Measurements from ENCODE around the gene STYX. TPM values are rescaled to one million over a fixed set of nuclear protein-coding genes. Genes with fewer than 3 reads are reported as not detected.

The STYX gene
- total and polyA plus RNA-seq, 10 of the 15 experiments (the other 5 are each of a cell fraction or from before 2014, with no cell fraction given), result 5.0 to 15.3 (median 9.5) TPM

GRCh38 chr14:52706724-52707706 lies 23.0 kb upstream of the STYX start, which contains the start of gene PSMC6 (continued):
- TF ChIP-seq ZNF384 (IDR thresholded peaks at IDR 0.05; ENCODE audit: borderline replicate concordance, low read depth, low read length), result no peak
- 0 out of 4 replicates have a peak, but pooled peaks of 1 of the 2 experiments have one; percentile 57 for TF ChIP-seq SRF (IDR thresholded peaks at IDR 0.05; ENCODE audit: low read depth in 2 of 2, low read length in 2 of 2)
- TF ChIP-seq KLF5 (IDR thresholded peaks at IDR 0.05; ENCODE audit: partially characterized antibody), result no peak
- peak; percentile 78 for TF ChIP-seq GABPA (IDR thresholded peaks at IDR 0.05; ENCODE audit: low read depth)
- TF ChIP-seq NBN (IDR thresholded peaks at IDR 0.05), result peak; percentile 51; the same call in 1 of the 2 replicates
- no peak for TF ChIP-seq RBBP5 (conservative IDR thresholded peaks at IDR 0.05)
- TF ChIP-seq RAD21 (IDR thresholded peaks at IDR 0.05; ENCODE audit: insufficient read depth, low read depth, low read length), result no peak
- TF ChIP-seq POU2F2 (IDR thresholded peaks at IDR 0.05; ENCODE audit: borderline replicate concordance, low read depth, low read length), result peak; percentile 56; the same call in 2 of the 3 replicates
- no peak for TF ChIP-seq FOS (IDR thresholded peaks at IDR 0.05; ENCODE audit: borderline replicate concordance, extremely low read depth, insufficient read length)
- no peak for TF ChIP-seq E2F8 (IDR thresholded peaks at IDR 0.05; ENCODE audit: low read depth, partially characterized antibody)
- peak; percentile 72; the same call in 1 of the 2 replicates for TF ChIP-seq LARP7 (IDR thresholded peaks at IDR 0.05)
- peak; percentile 50; the same call in 1 of the 2 replicates for TF ChIP-seq RUNX3 (IDR thresholded peaks at IDR 0.05; ENCODE audit: low read length)
- TF ChIP-seq, protein P1, sequence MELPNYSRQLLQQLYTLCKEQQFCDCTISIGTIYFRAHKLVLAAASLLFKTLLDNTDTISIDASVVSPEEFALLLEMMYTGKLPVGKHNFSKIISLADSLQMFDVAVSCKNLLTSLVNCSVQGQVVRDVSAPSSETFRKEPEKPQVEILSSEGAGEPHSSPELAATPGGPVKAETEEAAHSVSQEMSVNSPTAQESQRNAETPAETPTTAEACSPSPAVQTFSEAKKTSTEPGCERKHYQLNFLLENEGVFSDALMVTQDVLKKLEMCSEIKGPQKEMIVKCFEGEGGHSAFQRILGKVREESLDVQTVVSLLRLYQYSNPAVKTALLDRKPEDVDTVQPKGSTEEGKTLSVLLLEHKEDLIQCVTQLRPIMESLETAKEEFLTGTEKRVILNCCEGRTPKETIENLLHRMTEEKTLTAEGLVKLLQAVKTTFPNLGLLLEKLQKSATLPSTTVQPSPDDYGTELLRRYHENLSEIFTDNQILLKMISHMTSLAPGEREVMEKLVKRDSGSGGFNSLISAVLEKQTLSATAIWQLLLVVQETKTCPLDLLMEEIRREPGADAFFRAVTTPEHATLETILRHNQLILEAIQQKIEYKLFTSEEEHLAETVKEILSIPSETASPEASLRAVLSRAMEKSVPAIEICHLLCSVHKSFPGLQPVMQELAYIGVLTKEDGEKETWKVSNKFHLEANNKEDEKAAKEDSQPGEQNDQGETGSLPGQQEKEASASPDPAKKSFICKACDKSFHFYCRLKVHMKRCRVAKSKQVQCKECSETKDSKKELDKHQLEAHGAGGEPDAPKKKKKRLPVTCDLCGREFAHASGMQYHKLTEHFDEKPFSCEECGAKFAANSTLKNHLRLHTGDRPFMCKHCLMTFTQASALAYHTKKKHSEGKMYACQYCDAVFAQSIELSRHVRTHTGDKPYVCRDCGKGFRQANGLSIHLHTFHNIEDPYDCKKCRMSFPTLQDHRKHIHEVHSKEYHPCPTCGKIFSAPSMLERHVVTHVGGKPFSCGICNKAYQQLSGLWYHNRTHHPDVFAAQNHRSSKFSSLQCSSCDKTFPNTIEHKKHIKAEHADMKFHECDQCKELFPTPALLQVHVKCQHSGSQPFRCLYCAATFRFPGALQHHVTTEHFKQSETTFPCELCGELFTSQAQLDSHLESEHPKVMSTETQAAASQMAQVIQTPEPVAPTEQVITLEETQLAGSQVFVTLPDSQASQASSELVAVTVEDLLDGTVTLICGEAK (IDR thresholded peaks at IDR 0.05; ENCODE audit: borderline replicate concordance), result peak; percentile 78; the same call in 1 of the 2 replicates
- TF ChIP-seq HDAC6 (IDR thresholded peaks at IDR 0.05; ENCODE audit: unreplicated experiment), result no peak
- TF ChIP-seq, protein P2, sequence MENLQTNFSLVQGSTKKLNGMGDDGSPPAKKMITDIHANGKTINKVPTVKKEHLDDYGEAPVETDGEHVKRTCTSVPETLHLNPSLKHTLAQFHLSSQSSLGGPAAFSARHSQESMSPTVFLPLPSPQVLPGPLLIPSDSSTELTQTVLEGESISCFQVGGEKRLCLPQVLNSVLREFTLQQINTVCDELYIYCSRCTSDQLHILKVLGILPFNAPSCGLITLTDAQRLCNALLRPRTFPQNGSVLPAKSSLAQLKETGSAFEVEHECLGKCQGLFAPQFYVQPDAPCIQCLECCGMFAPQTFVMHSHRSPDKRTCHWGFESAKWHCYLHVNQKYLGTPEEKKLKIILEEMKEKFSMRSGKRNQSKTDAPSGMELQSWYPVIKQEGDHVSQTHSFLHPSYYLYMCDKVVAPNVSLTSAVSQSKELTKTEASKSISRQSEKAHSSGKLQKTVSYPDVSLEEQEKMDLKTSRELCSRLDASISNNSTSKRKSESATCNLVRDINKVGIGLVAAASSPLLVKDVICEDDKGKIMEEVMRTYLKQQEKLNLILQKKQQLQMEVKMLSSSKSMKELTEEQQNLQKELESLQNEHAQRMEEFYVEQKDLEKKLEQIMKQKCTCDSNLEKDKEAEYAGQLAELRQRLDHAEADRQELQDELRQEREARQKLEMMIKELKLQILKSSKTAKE (IDR thresholded peaks at IDR 0.05; ENCODE audit: low read depth, poor library complexity, severe bottlenecking), result peak; percentile 37
- no peak for TF ChIP-seq MTA2 (IDR thresholded peaks at IDR 0.05; ENCODE audit: low read depth)
- no peak for TF ChIP-seq ZSCAN29 (IDR thresholded peaks at IDR 0.05)
- TF ChIP-seq NR2C2 (IDR thresholded peaks at IDR 0.05; ENCODE audit: borderline replicate concordance, control insufficient read depth, insufficient read length, low read depth), result no peak
- no peak for TF ChIP-seq EZH2 (IDR thresholded peaks at IDR 0.05; ENCODE audit: borderline replicate concordance, control insufficient read depth, low read depth, low read length)

Data from GM12878 (cell line).